ENCODE data around the gene ATP6V0D1. TPM values are rescaled to one million over a fixed set of nuclear protein-coding genes. Genes with fewer than 3 reads are reported as not detected.

The ATP6V0D1 gene
- total RNA-seq, 1 donor from 2014 or later = 58.8 TPM

- intact Hi-C loops (cut with DNase I) = loop anchor here (5.0 to 10.0 kb wide), 2 partner anchors 41 to 94 kb away; no protein-coding TSS in a partner anchor
- DNase-seq (ENCODE audit: low spot score) = no peak
Measured at GRCh38 chr16:67468731-67469130, 12.2 kb downstream of the ATP6V0D1 start.

- intact Hi-C loops (cut with DNase I) = loop anchor here (5.0 to 10.0 kb wide), 2 partner anchors 39 to 92 kb away; no protein-coding TSS in a partner anchor
- DNase-seq (ENCODE audit: low spot score) = no peak
Measured at GRCh38 chr16:67466581-67466980, 14.4 kb downstream of the ATP6V0D1 start.

GRCh38 chr16:67464565-67464964 is 16.4 kb downstream of the ATP6V0D1 start:
- intact Hi-C loops (cut with DNase I) = loop anchor here (10.0 kb wide), 1 partner anchor 90 kb away; no protein-coding TSS in a partner anchor
- DNase-seq (ENCODE audit: low spot score) = no peak

GRCh38 chr16:67463691-67464090 is 17.3 kb downstream of the ATP6V0D1 start:
- intact Hi-C loops (cut with DNase I) = loop anchor here (10.0 kb wide), 1 partner anchor 89 kb away; no protein-coding TSS in a partner anchor
- no peak for DNase-seq (ENCODE audit: low spot score)

- no peak for DNase-seq (ENCODE audit: low spot score)
- intact Hi-C loops (cut with DNase I) = loop anchor here (10.0 kb wide), 1 partner anchor 88 kb away; no protein-coding TSS in a partner anchor
Measured at GRCh38 chr16:67463059-67463458, 17.9 kb downstream of the ATP6V0D1 start.

- intact Hi-C loops (cut with DNase I) = loop anchor here (10.0 kb wide), 1 partner anchor 87 kb away; no protein-coding TSS in a partner anchor
- DNase-seq (ENCODE audit: low spot score) = no peak
Measured at GRCh38 chr16:67462279-67462655, 18.7 kb downstream of the ATP6V0D1 start.

- no peak for DNase-seq (ENCODE audit: low spot score)
- intact Hi-C loops (cut with DNase I) = loop anchor here (10.0 kb wide), 1 partner anchor 87 kb away; no protein-coding TSS in a partner anchor
Measured at GRCh38 chr16:67461600-67462278, 19.2 kb downstream of the ATP6V0D1 start.

DNA sequence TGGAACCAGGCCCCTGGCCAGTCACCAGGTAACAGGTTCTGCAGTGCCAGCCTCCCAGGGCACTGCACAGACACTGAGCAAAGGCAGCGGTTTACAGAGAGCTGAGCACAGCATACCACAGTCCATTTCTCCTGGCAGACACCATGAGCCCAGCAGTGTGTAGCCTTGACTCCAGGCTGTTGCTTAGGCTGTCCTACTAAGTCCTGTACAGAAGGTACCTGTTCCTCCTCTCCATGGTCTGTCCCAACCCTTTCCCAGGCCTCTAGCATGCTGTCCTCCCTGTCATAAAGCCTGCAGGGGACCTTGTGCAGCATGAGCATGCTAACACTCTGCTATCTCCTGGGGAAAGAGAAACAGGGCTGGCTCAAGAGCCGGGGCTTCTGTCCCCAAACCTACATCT is 20.0 kb downstream of the ATP6V0D1 start:
- intact Hi-C loops (cut with DNase I) = loop anchor here (10.0 kb wide), 1 partner anchor 86 kb away; no protein-coding TSS in a partner anchor

GRCh38 chr16:67460168-67460567 is 20.8 kb downstream of the ATP6V0D1 start:
- intact Hi-C loops (cut with DNase I) = loop anchor here (10.0 kb wide), 1 partner anchor 85 kb away; no protein-coding TSS in a partner anchor

More for the DNA sequence above, 20.0 kb downstream of the ATP6V0D1 start:
- DNase-seq (ENCODE audit: low spot score) = no peak

GRCh38 chr16:67459861-67460150 is 21.2 kb downstream of the ATP6V0D1 start:
- no peak for DNase-seq (ENCODE audit: low spot score)
- intact Hi-C loops (cut with DNase I) = loop anchor here (1.0 to 10.0 kb wide), 2 partner anchors 21 to 85 kb away; partner anchors contain the start of gene ATP6V0D1

More at GRCh38 chr16:67460168-67460567, 20.8 kb downstream of the ATP6V0D1 start:
- no peak for DNase-seq (ENCODE audit: low spot score)

DNA sequence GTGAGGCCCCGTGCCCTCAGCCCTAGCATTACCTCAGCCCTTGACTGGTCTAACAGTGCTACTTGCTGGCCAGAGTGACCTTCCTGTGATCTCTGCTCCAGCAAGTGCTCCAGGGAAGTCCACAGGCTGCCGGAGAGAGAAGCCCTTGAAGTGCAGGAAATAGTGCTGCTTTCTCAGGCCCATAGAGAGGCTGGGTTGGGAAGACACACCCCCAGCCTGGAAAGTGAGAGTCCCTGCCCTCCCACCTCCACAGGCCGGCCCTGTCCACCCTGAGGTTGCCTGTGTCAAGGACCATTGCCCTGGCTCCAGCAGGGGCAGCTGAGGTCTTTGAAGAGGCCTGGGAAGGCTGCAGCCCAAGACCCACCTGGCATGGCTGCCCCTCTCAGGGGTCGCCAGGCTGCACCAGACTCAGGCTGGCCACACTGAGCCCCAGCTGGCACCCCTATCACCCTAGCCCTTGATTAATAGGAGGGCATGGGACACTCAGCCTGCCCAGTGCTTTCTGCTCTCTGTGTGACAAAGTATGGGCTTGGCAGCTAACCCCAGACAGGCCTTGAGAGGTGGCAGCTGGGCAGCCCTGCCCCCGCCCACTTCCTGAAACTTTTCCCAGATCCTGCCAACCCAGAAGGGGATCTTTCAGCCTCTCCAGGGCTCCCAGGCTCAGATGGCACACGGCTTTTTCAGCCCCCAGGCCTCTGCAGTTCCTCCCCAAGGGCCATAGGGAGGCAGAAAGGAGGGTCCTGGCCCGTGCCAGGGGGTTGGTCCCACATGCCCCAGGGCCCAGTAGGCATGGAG is 21.7 kb downstream of the ATP6V0D1 start:
- no peak for DNase-seq (ENCODE audit: low spot score)
- intact Hi-C loops (cut with DNase I) = loop anchor here (1.0 kb wide), 1 partner anchor 22 kb away; the partner anchor contains the start of gene ATP6V0D1

- DNase-seq (ENCODE audit: low spot score) = no peak
- intact Hi-C loops (cut with DNase I) = no loop called here
Measured at GRCh38 chr16:67458121-67458641, 22.8 kb downstream of the ATP6V0D1 start.

GRCh38 chr16:67457611-67458010 is 23.3 kb downstream of the ATP6V0D1 start:
- intact Hi-C loops (cut with DNase I) = no loop called here
- no peak for DNase-seq (ENCODE audit: low spot score)

DNA sequence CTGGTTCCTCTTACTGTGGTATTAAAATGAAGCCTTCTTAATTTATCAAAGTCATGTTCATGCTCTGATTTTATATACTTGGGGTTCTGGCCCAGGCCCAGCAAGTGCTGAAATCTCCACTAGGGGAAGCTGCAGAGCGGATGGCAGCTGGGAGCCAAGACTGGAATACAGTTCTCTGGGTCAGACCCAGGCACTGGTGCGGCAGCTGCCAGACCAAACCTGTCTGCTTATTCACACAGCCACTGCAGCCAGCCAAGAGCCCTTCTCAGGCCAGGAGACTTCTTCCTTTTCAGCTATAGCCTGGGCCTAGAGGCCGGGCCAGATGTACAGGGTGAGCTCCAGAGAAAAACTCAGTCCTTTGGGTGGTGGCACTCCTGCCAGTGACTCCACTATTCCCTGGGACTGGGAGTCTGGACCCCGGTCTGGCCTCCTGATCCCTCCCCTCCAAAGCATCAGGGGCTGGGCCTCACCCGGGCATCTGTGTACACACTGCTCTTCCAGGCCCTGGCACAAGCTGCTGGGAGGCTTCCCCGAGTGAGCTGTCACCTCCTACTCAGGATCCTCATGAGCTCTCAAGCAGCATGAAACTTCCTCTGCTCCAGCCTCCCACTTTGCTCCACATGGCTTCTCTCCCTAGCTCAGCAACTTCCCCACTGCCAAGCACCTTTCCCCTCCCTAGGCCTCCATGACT is 24.4 kb downstream of the ATP6V0D1 start:
- intact Hi-C loops (cut with DNase I) = no loop called here
- DNase-seq (ENCODE audit: low spot score) = no peak

DNA sequence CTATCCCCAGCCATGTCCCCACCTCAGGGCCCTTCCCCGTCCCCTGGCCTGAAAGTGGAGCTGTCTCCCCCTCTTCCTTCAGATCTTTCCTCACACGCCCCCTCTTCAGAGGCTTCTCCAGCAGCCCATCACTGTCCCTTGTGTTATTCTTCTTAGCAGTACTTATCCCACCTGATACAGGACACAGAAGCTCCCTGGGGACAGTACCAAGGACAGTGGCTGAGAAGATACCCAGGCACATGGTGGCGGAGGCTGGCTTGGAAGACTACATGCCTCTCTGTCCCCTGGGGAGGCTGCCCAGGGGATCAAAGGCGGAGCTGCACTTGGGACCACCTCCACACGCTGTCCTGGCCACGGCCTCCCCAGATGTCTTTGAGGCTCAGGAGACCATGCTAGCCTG is 26.1 kb downstream of the ATP6V0D1 start:
- no peak for DNase-seq (ENCODE audit: low spot score)
- intact Hi-C loops (cut with DNase I) = no loop called here

DNA sequence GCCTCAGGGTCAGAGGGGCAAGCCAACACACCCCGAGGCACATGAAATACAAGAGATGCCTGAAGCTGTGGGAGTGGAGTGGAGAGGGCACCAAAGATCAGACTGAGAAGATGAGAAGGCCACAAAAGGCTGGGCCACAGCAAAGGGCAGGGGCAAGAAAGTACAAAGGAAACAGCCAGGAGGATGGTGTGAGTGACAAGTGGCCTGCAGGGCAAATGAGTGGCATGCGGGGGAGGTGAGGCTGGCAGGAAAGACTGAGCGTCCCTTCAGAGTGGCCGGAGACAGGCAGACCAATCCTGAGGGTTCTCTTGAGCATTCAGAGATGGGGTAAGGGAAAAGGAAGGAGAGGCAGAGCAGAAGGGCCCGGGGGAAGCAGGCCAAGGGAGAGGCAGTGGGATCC is 26.9 kb downstream of the ATP6V0D1 start:
- intact Hi-C loops (cut with DNase I) = no loop called here
- no peak for DNase-seq (ENCODE audit: low spot score)

DNA sequence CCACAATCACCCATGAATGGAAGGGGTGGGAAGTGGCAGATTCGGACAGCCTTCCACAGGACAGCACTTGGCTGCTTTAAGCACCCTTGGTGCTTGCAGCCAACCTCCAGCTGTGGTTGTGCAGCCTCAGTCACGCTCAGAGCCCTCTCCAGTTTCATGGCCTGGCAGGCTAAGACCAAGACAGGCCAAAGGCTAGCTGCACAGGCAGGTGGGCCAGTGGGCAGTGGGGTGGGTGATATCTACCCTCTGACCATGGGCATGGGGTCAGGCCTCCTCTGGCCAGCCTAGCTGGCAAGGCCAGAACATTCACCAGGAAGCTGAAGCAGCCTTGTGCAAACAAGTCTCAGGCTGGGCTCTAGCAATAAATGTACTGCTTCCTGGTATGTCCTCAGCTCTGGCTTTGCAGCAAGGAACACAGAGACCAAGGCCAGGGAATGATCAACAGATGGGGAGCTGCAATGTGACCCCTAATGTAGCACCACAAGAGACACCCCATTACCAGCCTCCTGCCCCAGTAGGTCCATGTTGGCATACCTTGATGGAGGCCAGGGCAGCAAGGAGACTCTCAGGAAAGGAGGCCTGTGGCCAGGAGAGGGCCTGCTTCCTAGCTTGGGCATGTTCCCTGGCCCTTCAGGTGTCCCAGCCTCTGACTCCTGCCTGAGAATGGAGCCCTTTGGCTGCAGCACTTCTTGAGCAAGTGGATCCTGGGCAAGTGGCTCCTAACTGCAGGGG is 29.1 kb downstream of the ATP6V0D1 start:
- no peak for DNase-seq (ENCODE audit: low spot score)
- intact Hi-C loops (cut with DNase I) = no loop called here

GRCh38 chr16:67451061-67451703 is 29.8 kb downstream of the ATP6V0D1 start:
- DNase-seq (ENCODE audit: low spot score) = no peak
- intact Hi-C loops (cut with DNase I) = no loop called here
